ENCODE measurements around the gene AVPI1.
"Not testable (repeated sequence)": the region's sequence is repeated elsewhere in the genome, so short reads cannot be mapped to it uniquely, and the experiment has no call there.

Gene AVPI1

GRCh38 chr10:97648562-97649404, 38.3 kb downstream of the AVPI1 start:
- no peak overlapping the region for H3K9ac ChIP-seq (ENCODE audit: low read length)
- peaks cover 9% of the 10 kb centered on the region for H3K4me1 ChIP-seq (ENCODE audit: low read length)
- H2AFZ ChIP-seq (ENCODE audit: low read depth, low read length) = no peak overlapping the region
- no peaks in the 10 kb centered on the region for H3K27me3 ChIP-seq (ENCODE audit: low read depth, low read length)
- H3K36me3 ChIP-seq (replicated peaks; ENCODE audit: low read depth, low read length) = peaks cover 15% of the 10 kb centered on the region
- no peaks in the 10 kb centered on the region for H3K9me3 ChIP-seq (ENCODE audit: insufficient read depth, low read length)
- H3K4me3 ChIP-seq (ENCODE audit: low read length) = no peak overlapping the region
- TF ChIP-seq EZH2phosphoT487 (IDR thresholded peaks at IDR 0.05; ENCODE audit: low read depth) = no peak
- TF ChIP-seq, protein P1, sequence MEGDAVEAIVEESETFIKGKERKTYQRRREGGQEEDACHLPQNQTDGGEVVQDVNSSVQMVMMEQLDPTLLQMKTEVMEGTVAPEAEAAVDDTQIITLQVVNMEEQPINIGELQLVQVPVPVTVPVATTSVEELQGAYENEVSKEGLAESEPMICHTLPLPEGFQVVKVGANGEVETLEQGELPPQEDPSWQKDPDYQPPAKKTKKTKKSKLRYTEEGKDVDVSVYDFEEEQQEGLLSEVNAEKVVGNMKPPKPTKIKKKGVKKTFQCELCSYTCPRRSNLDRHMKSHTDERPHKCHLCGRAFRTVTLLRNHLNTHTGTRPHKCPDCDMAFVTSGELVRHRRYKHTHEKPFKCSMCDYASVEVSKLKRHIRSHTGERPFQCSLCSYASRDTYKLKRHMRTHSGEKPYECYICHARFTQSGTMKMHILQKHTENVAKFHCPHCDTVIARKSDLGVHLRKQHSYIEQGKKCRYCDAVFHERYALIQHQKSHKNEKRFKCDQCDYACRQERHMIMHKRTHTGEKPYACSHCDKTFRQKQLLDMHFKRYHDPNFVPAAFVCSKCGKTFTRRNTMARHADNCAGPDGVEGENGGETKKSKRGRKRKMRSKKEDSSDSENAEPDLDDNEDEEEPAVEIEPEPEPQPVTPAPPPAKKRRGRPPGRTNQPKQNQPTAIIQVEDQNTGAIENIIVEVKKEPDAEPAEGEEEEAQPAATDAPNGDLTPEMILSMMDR (IDR thresholded peaks at IDR 0.05; ENCODE audit: low read depth, low read length) = no peak
- H3K27ac ChIP-seq (ENCODE audit: low read length) = no peak overlapping the region; the same call in 1 of the 2 replicates
- peak overlapping the region; percentile 20; the same call in 1 of the 2 replicates for H3K4me2 ChIP-seq (ENCODE audit: low read length)
- no peaks in the 10 kb centered on the region; the same call in 1 of the 2 replicates for H4K20me1 ChIP-seq (ENCODE audit: insufficient read depth, low read length)
- peaks cover 26% of the 10 kb centered on the region for H3K79me2 ChIP-seq (ENCODE audit: low read length)

GRCh38 chr10:97647556-97647955, 39.5 kb downstream of the AVPI1 start:
- TF ChIP-seq, protein P1 (IDR thresholded peaks at IDR 0.05; ENCODE audit: low read depth, low read length) = no peak
- no peak for TF ChIP-seq EZH2phosphoT487 (IDR thresholded peaks at IDR 0.05; ENCODE audit: low read depth)
- no peaks in the 10 kb centered on the region for H3K9me3 ChIP-seq (ENCODE audit: insufficient read depth, low read length)
- no peaks in the 10 kb centered on the region; the same call in none of the 2 replicates for H4K20me1 ChIP-seq (ENCODE audit: insufficient read depth, low read length)
- no peak overlapping the region for H3K4me3 ChIP-seq (ENCODE audit: low read length)
- peaks cover 9% of the 10 kb centered on the region for H3K4me1 ChIP-seq (ENCODE audit: low read length)
- no peaks in the 10 kb centered on the region for H3K27me3 ChIP-seq (ENCODE audit: low read depth, low read length)
- peaks cover 21% of the 10 kb centered on the region for H3K36me3 ChIP-seq (replicated peaks; ENCODE audit: low read depth, low read length)
- H3K27ac ChIP-seq (ENCODE audit: low read length) = no peak overlapping the region
- H3K9ac ChIP-seq (ENCODE audit: low read length) = no peak overlapping the region
- peaks cover 38% of the 10 kb centered on the region for H3K79me2 ChIP-seq (ENCODE audit: low read length)
- no peak overlapping the region for H2AFZ ChIP-seq (ENCODE audit: low read depth, low read length)
- H3K4me2 ChIP-seq (ENCODE audit: low read length) = no peak overlapping the region

DNA sequence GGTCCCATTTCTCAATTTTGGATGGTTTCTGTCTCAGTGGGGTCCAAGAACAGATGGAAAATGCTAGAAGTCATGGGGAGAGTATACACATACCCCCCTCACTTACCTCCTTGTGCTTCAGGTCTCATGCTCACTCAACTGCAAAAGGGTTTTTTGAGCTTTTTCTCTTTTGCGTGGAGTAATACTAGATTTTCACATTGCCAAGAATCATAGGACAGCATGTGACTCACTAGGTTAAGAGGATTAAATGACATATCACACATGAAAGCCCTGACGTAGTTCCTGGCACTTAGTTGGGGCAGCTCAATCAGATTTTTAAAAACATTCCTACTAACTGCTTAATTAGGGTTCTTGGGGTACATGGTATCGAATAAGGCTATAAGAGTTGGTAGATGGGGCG, 42.1 kb downstream of the AVPI1 start:
- peaks cover 17% of the 10 kb centered on the region for H3K36me3 ChIP-seq (replicated peaks; ENCODE audit: low read depth, low read length)
- H3K9me3 ChIP-seq (ENCODE audit: insufficient read depth, low read length) = no peaks in the 10 kb centered on the region
- H4K20me1 ChIP-seq (ENCODE audit: insufficient read depth, low read length) = peaks cover 7% of the 10 kb centered on the region
- TF ChIP-seq, protein P1 (IDR thresholded peaks at IDR 0.05; ENCODE audit: low read depth, low read length) = no peak
- TF ChIP-seq EZH2phosphoT487 (IDR thresholded peaks at IDR 0.05; ENCODE audit: low read depth) = no peak
- peaks cover 17% of the 10 kb centered on the region for H3K4me1 ChIP-seq (ENCODE audit: low read length)
- no peak overlapping the region for H3K9ac ChIP-seq (ENCODE audit: low read length)
- H2AFZ ChIP-seq (ENCODE audit: low read depth, low read length) = no peak overlapping the region
- H3K4me2 ChIP-seq (ENCODE audit: low read length) = no peak overlapping the region
- no peaks in the 10 kb centered on the region for H3K27me3 ChIP-seq (ENCODE audit: low read depth, low read length)
- H3K27ac ChIP-seq (ENCODE audit: low read length) = no peak overlapping the region
- H3K4me3 ChIP-seq (ENCODE audit: low read length) = no peak overlapping the region
- H3K79me2 ChIP-seq (ENCODE audit: low read length) = peaks cover 53% of the 10 kb centered on the region

DNA sequence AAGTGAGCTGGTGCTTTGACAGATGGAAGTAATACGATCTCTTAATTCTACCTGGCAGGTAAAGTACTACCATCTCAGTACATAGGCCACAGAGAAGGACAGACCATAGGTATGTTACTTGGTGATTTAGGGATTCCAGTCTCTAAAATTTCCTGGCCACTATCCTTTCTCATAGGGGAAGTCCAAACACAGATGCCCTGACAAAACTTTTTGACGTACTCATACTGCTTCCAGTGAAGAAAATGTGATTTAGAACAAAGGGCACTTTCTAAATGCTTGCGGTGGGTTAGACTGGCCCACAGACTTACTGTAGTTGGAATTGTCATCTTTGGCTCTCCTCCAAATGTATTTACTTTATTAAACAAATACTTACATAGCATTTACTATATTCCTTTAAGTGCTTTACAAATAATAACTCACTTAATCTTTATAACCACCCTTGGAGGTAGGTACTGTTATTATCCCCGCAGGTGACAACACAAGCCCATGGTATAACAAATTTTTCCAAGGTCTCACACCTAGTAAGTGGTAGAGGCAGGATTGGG, 43.5 kb downstream of the AVPI1 start:
- Histone ChIP-seq H3K4me3 (ENCODE audit: low read length) (no peak overlapping the region), H3K27ac (ENCODE audit: low read length) (no peak overlapping the region), H3K4me2 (ENCODE audit: low read length) (no peak overlapping the region), H3K9ac (ENCODE audit: low read length) (no peak overlapping the region), H3K79me2 (ENCODE audit: low read length) (peaks cover 42% of the 10 kb centered on the region), H3K27me3 (ENCODE audit: low read depth, low read length) (no peaks in the 10 kb centered on the region), H3K36me3 (replicated peaks; ENCODE audit: low read depth, low read length) (peaks cover 15% of the 10 kb centered on the region), H3K4me1 (ENCODE audit: low read length) (peaks cover 15% of the 10 kb centered on the region), H3K9me3 (ENCODE audit: insufficient read depth, low read length) (no peaks in the 10 kb centered on the region), H4K20me1 (ENCODE audit: insufficient read depth, low read length) (peaks cover 7% of the 10 kb centered on the region), H2AFZ (ENCODE audit: low read depth, low read length) (no peak overlapping the region)
- no peak for TF ChIP-seq EZH2phosphoT487 (IDR thresholded peaks at IDR 0.05; ENCODE audit: low read depth)
- TF ChIP-seq, protein P1 (IDR thresholded peaks at IDR 0.05; ENCODE audit: low read depth, low read length) = no peak

GRCh38 chr10:97642471-97643159, 44.4 kb downstream of the AVPI1 start:
- not testable (repeated sequence) for H3K9me3 ChIP-seq (ENCODE audit: insufficient read depth, low read length); H3K4me2 ChIP-seq (ENCODE audit: low read length); H3K4me3 ChIP-seq (ENCODE audit: low read length); H3K27ac ChIP-seq (ENCODE audit: low read length); H3K9ac ChIP-seq (ENCODE audit: low read length); H2AFZ ChIP-seq (ENCODE audit: low read depth, low read length); H4K20me1 ChIP-seq (ENCODE audit: insufficient read depth, low read length); H3K27me3 ChIP-seq (ENCODE audit: low read depth, low read length)
- peaks cover 13% of the 10 kb centered on the region for H3K36me3 ChIP-seq (replicated peaks; ENCODE audit: low read depth, low read length)
- peaks cover 17% of the 10 kb centered on the region for H3K4me1 ChIP-seq (ENCODE audit: low read length)
- peaks cover 39% of the 10 kb centered on the region for H3K79me2 ChIP-seq (ENCODE audit: low read length)

Data from OCI-LY3 (cell line).